IMR-90 (cell line): ENCODE results near the gene ISX. TPM values are rescaled to one million over a fixed set of nuclear protein-coding genes. Genes with fewer than 3 reads are reported as not detected.

ENCODE experiments used
- ATAC-seq: fragments of 200-7000 bp; cut with Tn5 transposase; 2 replicates; pipeline ENCODE4 v1.9.1; 2020; ENCODE audit warnings: low read depth, mild to moderate bottlenecking, moderate library complexity
- BruUV-seq: library from RNA; stranded (reverse); fragments of 400-500 nt; replicated peaks from 2 replicates; lab custom pipeline; 2021; lab: Mats Ljungman, UMichigan
- CTCF ChIA-PET: fragments of 300-600 bp; formaldehyde crosslinking; extraction: SDS; loops from one replicate; lab custom pipeline; 2021; ENCODE audit warnings: antibody characterized with exemption; lab: Yijun Ruan, JAX
- POLR2A ChIA-PET: fragments of 300-600 bp; sonication (Branson Sonifier 250); formaldehyde crosslinking; loops from one replicate; lab custom pipeline; 2022; ENCODE audit warnings: antibody characterized with exemption; ENCODE audit not compliant: unreplicated experiment; lab: Charles Lee
- DNase-seq: peaks from one replicate; pipeline ENCODE4 v3.0.0; 2013
- H2AFZ ChIP-seq: replicated peaks from 2 replicates; pipeline ENCODE3; 2013; ENCODE audit warnings: low read length, mild to moderate bottlenecking; ENCODE audit not compliant: poor library complexity
- H2AK5ac ChIP-seq: 2 replicates; pipeline ENCODE4 v1.6.1; 2013; ENCODE audit warnings: low read depth, low read length, inconsistent platforms
- H2AK9ac ChIP-seq: replicated peaks from 2 replicates; pipeline ENCODE3; 2013; ENCODE audit warnings: mild to moderate bottlenecking, low read depth, low read length, moderate library complexity; ENCODE audit not compliant: poor library complexity
- H2BK120ac ChIP-seq: 2 replicates; pipeline ENCODE4 v1.6.1; 2013; ENCODE audit warnings: low read depth, low read length, inconsistent platforms
- H2BK15ac ChIP-seq: 3 replicates; pipeline ENCODE4 v1.6.1; 2013; ENCODE audit warnings: low read depth, low read length, inconsistent platforms
- H2BK20ac ChIP-seq: 2 replicates; pipeline ENCODE4 v1.6.1; 2013; ENCODE audit warnings: low read depth, mild to moderate bottlenecking, inconsistent platforms, low read length, moderate library complexity
- H2BK5ac ChIP-seq: 2 replicates; pipeline ENCODE4 v1.6.1; 2013; ENCODE audit warnings: mild to moderate bottlenecking, low read depth, low read length, inconsistent platforms; ENCODE audit not compliant: poor library complexity, severe bottlenecking
- H3K14ac ChIP-seq: replicated peaks from 2 replicates; pipeline ENCODE4 v1.6.1; 2013; ENCODE audit warnings: low read depth, low read length, inconsistent platforms
- H3K18ac ChIP-seq: 2 replicates; pipeline ENCODE4 v1.6.1; 2013; ENCODE audit warnings: low read depth, low read length, control low read depth
- H3K23ac ChIP-seq: 2 replicates; pipeline ENCODE4 v1.6.1; 2013; ENCODE audit warnings: low read depth, low read length, inconsistent platforms
- H3K27ac ChIP-seq: 2 replicates; pipeline ENCODE4 v1.5.1; 2013; ENCODE audit warnings: mild to moderate bottlenecking, control low read depth, low read length; ENCODE audit not compliant: insufficient read depth
- H3K27me3 ChIP-seq: 2 replicates; pipeline ENCODE4 v1.6.1; 2013; ENCODE audit warnings: low read length; ENCODE audit not compliant: control insufficient read depth, insufficient read depth
- H3K36me3 ChIP-seq: 2 replicates; pipeline ENCODE4 v1.6.1; 2013; ENCODE audit warnings: low read length, mixed read lengths; ENCODE audit not compliant: control insufficient read depth, insufficient read depth
- H3K4ac ChIP-seq: 2 replicates; pipeline ENCODE4 v1.6.1; 2013; ENCODE audit warnings: low read depth, low read length, inconsistent platforms
- H3K4me1 ChIP-seq: 2 replicates; pipeline ENCODE4 v1.6.1; 2013; ENCODE audit warnings: low read length, mixed read lengths; ENCODE audit not compliant: control insufficient read depth, insufficient read depth
- H3K4me2 ChIP-seq: 2 replicates; pipeline ENCODE4 v1.6.1; 2013; ENCODE audit warnings: low read depth, mild to moderate bottlenecking, control low read depth, low read length, moderate library complexity
- H3K4me3 ChIP-seq: 2 replicates; pipeline ENCODE4 v1.5.1; 2013; ENCODE audit warnings: low read depth, mild to moderate bottlenecking, control low read depth, low read length, moderate library complexity; ENCODE audit not compliant: insufficient read depth
- H3K56ac ChIP-seq: 2 replicates; pipeline ENCODE4 v1.6.1; 2013; ENCODE audit warnings: low read length, inconsistent platforms; ENCODE audit not compliant: insufficient read depth; ENCODE audit errors: extremely low read depth
- H3K79me1 ChIP-seq, 2 experiments: 2 replicates each; pipeline ENCODE4 v1.6.1; 2013; ENCODE audit warnings: low read length in 2 of 2, inconsistent platforms in 1 of 2, low read depth in 1 of 2
- H3K9ac ChIP-seq: 2 replicates; pipeline ENCODE4 v1.6.1; 2013; ENCODE audit warnings: low read depth, low read length, control low read depth
- H3K9me1 ChIP-seq: 2 replicates; pipeline ENCODE4 v1.6.1; 2013; ENCODE audit warnings: low read length, inconsistent platforms; ENCODE audit not compliant: insufficient read depth
- H3K9me3 ChIP-seq: 2 replicates; pipeline ENCODE4 v1.6.1; 2013; ENCODE audit warnings: low read length; ENCODE audit not compliant: control insufficient read depth, insufficient read depth
- H4K20me1 ChIP-seq: 2 replicates; pipeline ENCODE4 v1.6.1; 2013; ENCODE audit warnings: low read length, inconsistent platforms; ENCODE audit not compliant: insufficient read depth
- H4K5ac ChIP-seq: 2 replicates; pipeline ENCODE4 v1.6.1; 2013; ENCODE audit warnings: mild to moderate bottlenecking, low read depth, low read length, control low read depth
- H4K8ac ChIP-seq, 2 experiments: 2 replicates each; pipeline ENCODE4 v1.6.1; 2013; ENCODE audit warnings: low read depth in 2 of 2, low read length in 2 of 2, control low read depth in 1 of 2, inconsistent platforms in 1 of 2
- H4K91ac ChIP-seq: 2 replicates; pipeline ENCODE4 v1.6.1; 2013; ENCODE audit warnings: low read depth, low read length, inconsistent platforms; ENCODE audit not compliant: insufficient read depth
- MAFK ChIP-seq: IDR thresholded peaks from 2 replicates; pipeline ENCODE4 v1.6.1; 2012; ENCODE audit warnings: low read depth, low read length, improper control_type of control experiment
- WGBS, 2 experiments: methylation state at CpG; one replicate each; pipeline versions ENCODE4 v1.1.5 to v1.1.7; 2013; ENCODE audit warnings: missing lambda C conversion rate in 2 of 2; ENCODE audit not compliant: insufficient read length in 1 of 2; ENCODE audit errors: extremely low coverage in 2 of 2; 5-methylcytosine and 5-hydroxymethylcytosine counted together
- dilution Hi-C: fragments of 300-500 bp; cut with HindIII; formaldehyde crosslinking; loops from one replicate; pipeline ENCODE4 v1.14.3; 2018; ENCODE audit warnings: low sequenced_read_pairs; ENCODE audit not compliant: unreplicated experiment
- in situ Hi-C: fragments of 300-500 bp; cut with MboI; formaldehyde crosslinking; loops from 3 replicates; pipeline ENCODE4 v1.14.3; 2019; ENCODE audit warnings: low sequenced_read_pairs, inconsistent platforms, mixed read lengths
- intact Hi-C: fragments of 100-400 bp; cut with micrococcal nuclease; formaldehyde crosslinking; loops from 2 replicates; pipeline ENCODE4 v1.10.0; 2022
- polyA plus RNA-seq, 3 experiments: library from polyadenylated mRNA; depleted of rRNA; stranded (reverse); fragments of >200 nt; gene quantifications; 2 replicates each; pipeline ENCODE4 v1.2.3, GENCODE V29; 2012; ENCODE audit warnings: low replicate concordance in 1 of 3
- total RNA-seq: library from RNA; depleted of rRNA; stranded (reverse); fragments of >200 nt; gene quantifications from 2 replicates; pipeline ENCODE4 v1.2.3, GENCODE V29; 2012

Gene ISX
- total and polyA plus RNA-seq, 2 of the 4 experiments (the other 2 are of a cell fraction): not detected

GRCh38 chr22:35033635-35034296, 32.2 kb upstream of the ISX start:
- ChIA-PET POLR2A (no interaction called here), CTCF (no interaction called here)
- Histone ChIP-seq H3K18ac (no peak overlapping the region), H3K27me3 (no peaks in the 10 kb centered on the region), H3K56ac (no peak overlapping the region), H3K23ac (no peak overlapping the region), H3K4me3 (no peak overlapping the region), H3K4ac (no peak overlapping the region), H3K36me3 (no peaks in the 10 kb centered on the region), H3K4me2 (no peak overlapping the region), H2BK5ac (no peak overlapping the region), H4K5ac (no peak overlapping the region), H3K9me1 (no peaks in the 10 kb centered on the region), H3K9me3 (peaks cover 13% of the 10 kb centered on the region; the same call in 1 of the 2 replicates), H2BK120ac (no peak overlapping the region), H3K9ac (no peak overlapping the region), H3K4me1 (no peaks in the 10 kb centered on the region), H2AK9ac (no peak overlapping the region), H2AFZ (no peak overlapping the region), H3K14ac (no peak overlapping the region), H4K91ac (no peak overlapping the region), H4K20me1 (no peaks in the 10 kb centered on the region), H3K79me1 (no peaks in the 10 kb centered on the region), H2BK20ac (no peak overlapping the region), H3K27ac (no peak overlapping the region), H2BK15ac (no peak overlapping the region), H2AK5ac (no peak overlapping the region), H4K8ac (no peak overlapping the region)
- WGBS, 2 experiments: 43% methylated on average over 3 of the region's 6 CpGs; no CpG with 5 or more reads in 1 of the 2 experiments
- DNase-seq (no peak), ATAC-seq (no peak)
- in situ Hi-C loops (no loop called here), dilution Hi-C loops (no loop called here), intact Hi-C loops (no loop called here)
- BruUV-seq: no TSS peak
- no peak for TF ChIP-seq MAFK
